ENCODE data around the gene MGAT5B. TPM values are rescaled to one million over a fixed set of nuclear protein-coding genes. Genes with fewer than 3 reads are reported as not detected.

MGAT5B gene
- total and polyA plus RNA-seq, 2 donors from 2014 or later, result 0.56 to 2.3 TPM

GRCh38 chr17:76877437-76877836, 9.2 kb downstream of the MGAT5B start:
- intact Hi-C loops (cut with DNase I), result no loop called here
- no peak overlapping the region for H3K4me3 ChIP-seq (ENCODE audit: low read length in 3 of 3)
- no peak overlapping the region for H3K27ac ChIP-seq (ENCODE audit: low read depth in 2 of 2, low read length in 2 of 2)
- no peak for FAIRE-seq
- H3K4me1 ChIP-seq (ENCODE audit: control insufficient read depth in 2 of 3, insufficient read depth in 2 of 3, low read depth in 1 of 3, low read length in 3 of 3), result no peaks in the 10 kb centered on the region
- no peaks in the 10 kb centered on the region for H3K9me3 ChIP-seq (ENCODE audit: control insufficient read depth in 2 of 3, insufficient read depth in 1 of 3, low read length in 3 of 3)
- H3K27me3 ChIP-seq (ENCODE audit: control insufficient read depth, insufficient read depth, low read length), result no peaks in the 10 kb centered on the region
- TF ChIP-seq CTCF (IDR thresholded peaks at IDR 0.05; ENCODE audit: borderline replicate concordance, extremely low read depth, insufficient read depth), result no peak
- DNase-seq, result no peak
- no peaks in the 10 kb centered on the region for H3K36me3 ChIP-seq (ENCODE audit: control insufficient read depth in 2 of 3, insufficient read depth in 3 of 3, low read length in 3 of 3)
- H3K9ac ChIP-seq (ENCODE audit: low read length in 3 of 3), result no peak overlapping the region

- no peak for TF ChIP-seq CTCF (IDR thresholded peaks at IDR 0.05; ENCODE audit: borderline replicate concordance, extremely low read depth, insufficient read depth)
- DNase-seq, result no peak
- H3K9ac ChIP-seq (ENCODE audit: low read length in 3 of 3), result no peak overlapping the region
Measured at GRCh38 chr17:76878568-76878967, 10.4 kb downstream of the MGAT5B start.

GRCh38 chr17:76879254-76879653, 11.1 kb downstream of the MGAT5B start:
- FAIRE-seq (no peak), DNase-seq (no peak)
- H3K36me3 ChIP-seq (ENCODE audit: control insufficient read depth in 2 of 3, insufficient read depth in 3 of 3, low read length in 3 of 3), result no peaks in the 10 kb centered on the region
- H3K4me1 ChIP-seq (ENCODE audit: control insufficient read depth in 2 of 3, insufficient read depth in 2 of 3, low read depth in 1 of 3, low read length in 3 of 3), result no peaks in the 10 kb centered on the region
- TF ChIP-seq CTCF (IDR thresholded peaks at IDR 0.05; ENCODE audit: borderline replicate concordance, extremely low read depth, insufficient read depth), result no peak
- H3K27ac ChIP-seq (ENCODE audit: low read depth in 2 of 2, low read length in 2 of 2), result no peak overlapping the region
- intact Hi-C loops (cut with DNase I), result no loop called here
- H3K4me3 ChIP-seq (ENCODE audit: low read length in 3 of 3), result no peak overlapping the region
- no peaks in the 10 kb centered on the region for H3K27me3 ChIP-seq (ENCODE audit: control insufficient read depth, insufficient read depth, low read length)
- no peaks in the 10 kb centered on the region for H3K9me3 ChIP-seq (ENCODE audit: control insufficient read depth in 2 of 3, insufficient read depth in 1 of 3, low read length in 3 of 3)
- H3K9ac ChIP-seq (ENCODE audit: low read length in 3 of 3), result no peak overlapping the region

More at GRCh38 chr17:76878568-76878967, 10.4 kb downstream of the MGAT5B start:
- no peak for FAIRE-seq
- Histone ChIP-seq H3K36me3 (ENCODE audit: control insufficient read depth in 2 of 3, insufficient read depth in 3 of 3, low read length in 3 of 3) (no peaks in the 10 kb centered on the region), H3K4me1 (ENCODE audit: control insufficient read depth in 2 of 3, insufficient read depth in 2 of 3, low read depth in 1 of 3, low read length in 3 of 3) (no peaks in the 10 kb centered on the region), H3K4me3 (ENCODE audit: low read length in 3 of 3) (no peak overlapping the region), H3K27me3 (ENCODE audit: control insufficient read depth, insufficient read depth, low read length) (no peaks in the 10 kb centered on the region), H3K27ac (ENCODE audit: low read depth in 2 of 2, low read length in 2 of 2) (no peak overlapping the region), H3K9me3 (ENCODE audit: control insufficient read depth in 2 of 3, insufficient read depth in 1 of 3, low read length in 3 of 3) (no peaks in the 10 kb centered on the region)
- intact Hi-C loops (cut with DNase I), result no loop called here

- H3K36me3 ChIP-seq (ENCODE audit: control insufficient read depth in 2 of 3, insufficient read depth in 3 of 3, low read length in 3 of 3), result no peaks in the 10 kb centered on the region
- FAIRE-seq, result no peak
- H3K9ac ChIP-seq (ENCODE audit: low read length in 3 of 3), result no peak overlapping the region
- H3K4me3 ChIP-seq (ENCODE audit: low read length in 3 of 3), result no peak overlapping the region
- DNase-seq, result no peak
- no peaks in the 10 kb centered on the region for H3K4me1 ChIP-seq (ENCODE audit: control insufficient read depth in 2 of 3, insufficient read depth in 2 of 3, low read depth in 1 of 3, low read length in 3 of 3)
- TF ChIP-seq CTCF (IDR thresholded peaks at IDR 0.05; ENCODE audit: borderline replicate concordance, extremely low read depth, insufficient read depth), result no peak
- no peak overlapping the region for H3K27ac ChIP-seq (ENCODE audit: low read depth in 2 of 2, low read length in 2 of 2)
- H3K27me3 ChIP-seq (ENCODE audit: control insufficient read depth, insufficient read depth, low read length), result no peaks in the 10 kb centered on the region
- intact Hi-C loops (cut with DNase I), result no loop called here
- no peaks in the 10 kb centered on the region for H3K9me3 ChIP-seq (ENCODE audit: control insufficient read depth in 2 of 3, insufficient read depth in 1 of 3, low read length in 3 of 3)
Measured at GRCh38 chr17:76879691-76880090, 11.5 kb downstream of the MGAT5B start.
